Muscle of back (tissue), 11 donors: ENCODE measurements around the gene KIF18B. TPM values are rescaled to one million over a fixed set of nuclear protein-coding genes. Genes with fewer than 3 reads are reported as not detected.

ENCODE experiments used
- DNase-seq, 3 donors: peaks; one replicate each; pipeline versions ENCODE4 v3.0.0 to v3.0.0-alpha.2; 2013
- polyA plus RNA-seq, 10 donors: library from polyadenylated mRNA; unstranded; fragments of 120-200 nt; gene quantifications; one replicate each; pipeline ENCODE4 v1.2.1, GENCODE V29; 2013; ENCODE audit not compliant: insufficient read length in 10 of 10

Gene KIF18B
- polyA plus RNA-seq, 10 donors: 5.2 to 12.1 (median 7.3) TPM

- no peak for DNase-seq
Observed at GRCh38 chr17:44941712-44942331, 5.8 kb downstream of the KIF18B start.

GRCh38 chr17:44940768-44941167, 6.8 kb downstream of the KIF18B start:
- no peak for DNase-seq

DNA sequence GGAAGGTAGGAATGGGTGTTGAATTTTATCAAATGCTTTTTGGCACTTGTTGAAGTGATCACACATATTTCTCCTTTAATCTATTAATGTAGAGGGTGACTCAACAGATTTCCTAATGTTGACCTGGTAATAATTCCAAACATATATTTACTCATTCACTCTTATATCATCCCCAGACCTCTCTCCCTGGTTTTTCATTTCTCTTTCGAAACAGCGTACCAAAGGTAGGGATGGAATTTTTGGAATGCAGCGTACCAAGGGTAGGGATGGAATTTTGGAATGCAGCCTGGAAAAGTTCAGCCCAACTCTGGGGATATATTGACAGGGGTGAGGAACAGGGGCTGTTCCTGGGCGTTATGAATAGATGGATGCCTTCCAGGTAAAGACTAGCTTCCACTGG, 7.3 kb downstream of the KIF18B start:
- no peak for DNase-seq

- DNase-seq: no peak
Observed at GRCh38 chr17:44935116-44935515, 12.5 kb downstream of the KIF18B start.

- no peak for DNase-seq
Observed at GRCh38 chr17:44934745-44935105, 12.8 kb downstream of the KIF18B start.

DNA sequence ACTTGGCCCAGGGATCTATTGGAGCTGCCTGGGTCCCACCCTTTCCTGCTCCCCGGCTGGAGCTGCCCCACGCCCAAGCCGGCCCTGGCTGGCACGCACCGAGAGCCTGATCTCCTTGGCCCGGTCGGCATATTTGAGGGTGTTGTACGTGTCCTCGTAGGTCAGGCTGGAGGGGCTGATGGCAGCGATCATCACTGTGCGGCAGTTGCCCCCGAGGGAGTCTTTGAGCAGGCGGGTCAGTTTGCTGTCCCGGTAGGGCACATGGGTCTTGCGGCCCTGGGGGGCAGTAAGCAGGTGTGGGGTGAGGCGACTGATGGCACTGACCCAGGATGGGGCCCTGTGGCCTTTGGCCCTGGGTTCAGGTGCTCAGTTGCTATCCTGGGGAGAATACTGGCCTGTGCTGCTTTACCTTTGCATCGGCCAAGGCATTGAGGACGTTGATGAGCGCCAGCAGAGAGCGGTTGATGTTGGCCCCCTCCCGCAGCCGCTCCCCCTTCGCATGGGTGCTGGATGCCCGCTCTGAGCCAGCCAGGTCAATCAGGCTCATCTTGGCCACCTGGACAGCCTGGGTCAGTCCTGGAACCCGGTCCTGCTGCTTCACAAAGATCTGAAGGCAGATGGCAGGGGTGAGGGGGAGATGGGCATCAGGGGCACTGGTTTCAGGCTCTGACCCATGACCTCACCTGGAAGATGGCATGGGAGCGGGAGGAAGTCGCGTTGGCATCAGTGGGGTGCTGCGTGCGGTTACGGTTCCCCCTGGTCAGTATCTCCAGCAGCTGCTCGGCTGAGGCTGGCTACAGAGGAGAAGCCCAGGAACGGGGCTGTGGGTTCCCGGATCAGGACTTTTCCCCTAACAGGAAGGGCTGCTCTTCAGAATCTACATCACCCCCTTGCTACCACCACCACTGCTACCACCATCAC, 13.5 kb downstream of the KIF18B start:
- DNase-seq: no peak

GRCh38 chr17:44932787-44933097, 14.8 kb downstream of the KIF18B start:
- DNase-seq: no peak

- DNase-seq: no peak
Observed at GRCh38 chr17:44932096-44932786, 15.3 kb downstream of the KIF18B start.

GRCh38 chr17:44931376-44931775, 16.2 kb downstream of the KIF18B start:
- no peak for DNase-seq

GRCh38 chr17:44930667-44931066, 16.9 kb downstream of the KIF18B start:
- no peak for DNase-seq

- DNase-seq: no peak
Observed at GRCh38 chr17:44928950-44929720, 18.4 kb downstream of the KIF18B start.

DNA sequence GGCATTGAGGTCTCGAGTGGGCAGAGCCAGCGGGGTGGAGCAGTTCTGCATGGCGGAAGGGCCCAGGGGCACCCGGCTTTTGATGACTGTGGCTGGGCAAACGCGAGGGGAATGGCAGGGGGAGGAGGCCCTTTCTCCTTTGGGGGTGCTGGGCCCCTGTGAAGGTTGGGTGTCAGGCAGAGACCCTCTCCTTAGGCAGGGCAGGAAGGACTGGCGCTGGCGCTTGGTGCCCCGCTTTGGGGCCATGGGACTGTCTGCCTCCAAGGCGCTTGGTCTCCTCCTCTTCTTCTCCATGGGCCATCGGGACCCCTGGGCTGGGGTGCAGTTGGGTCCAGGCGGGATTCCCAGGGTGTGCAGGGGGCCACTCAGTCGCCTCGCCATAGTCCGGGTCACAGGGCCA, 19.4 kb downstream of the KIF18B start:
- DNase-seq: no peak

DNA sequence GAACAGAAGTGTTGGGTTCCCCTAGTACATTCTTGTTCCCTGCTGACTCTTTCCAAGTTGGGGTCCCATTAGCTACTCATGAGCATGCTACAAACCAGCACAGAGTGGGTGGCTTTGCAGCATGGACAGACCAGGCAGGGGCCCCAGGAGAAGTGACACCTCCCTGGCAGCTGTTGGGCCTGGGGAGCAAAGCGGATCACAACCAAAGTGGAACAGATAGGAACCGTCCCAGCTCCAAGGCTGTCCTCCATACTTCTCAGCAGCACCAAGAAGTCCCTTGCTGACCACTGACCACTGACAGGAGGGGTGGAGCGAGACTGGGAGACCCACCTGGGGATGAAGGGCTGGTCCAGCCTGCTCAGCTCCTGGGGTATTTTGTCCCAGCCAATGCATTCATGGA, 19.9 kb downstream of the KIF18B start:
- DNase-seq: no peak

DNA sequence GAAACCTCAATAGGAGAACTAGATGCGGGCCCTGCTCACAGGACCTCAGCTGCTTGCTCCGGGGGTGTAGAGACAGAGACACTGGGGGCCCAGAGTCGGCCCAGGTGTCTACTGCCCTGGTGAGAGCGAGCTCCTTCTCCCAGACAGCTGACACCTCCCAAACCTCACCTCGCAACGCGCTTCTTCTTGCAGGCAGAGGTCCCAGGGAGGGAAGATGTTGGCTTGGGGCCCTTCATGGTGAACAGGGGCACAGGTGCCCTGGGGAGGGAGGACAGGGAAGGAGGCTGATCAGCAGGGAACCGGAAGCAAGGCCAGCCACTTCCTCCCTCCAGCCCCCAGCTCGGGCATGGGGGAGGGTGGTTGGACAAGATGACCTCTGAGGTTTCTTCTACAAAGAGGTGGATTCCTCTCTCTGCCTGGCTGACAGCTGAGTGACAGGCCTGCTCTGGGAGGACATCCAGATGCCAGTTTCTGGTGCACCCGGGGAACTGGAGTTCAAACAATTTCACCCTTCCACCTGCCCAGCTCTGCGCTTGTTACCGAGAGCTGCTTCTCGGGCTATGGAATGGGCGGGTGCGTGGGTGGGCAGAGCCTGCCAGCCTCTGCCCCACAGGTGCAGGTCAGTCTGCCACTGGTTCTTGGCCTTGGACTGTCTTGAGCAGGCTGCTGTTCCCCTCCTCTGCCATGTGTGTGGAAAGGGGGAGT, 20.6 kb downstream of the KIF18B start:
- no peak for DNase-seq

DNA sequence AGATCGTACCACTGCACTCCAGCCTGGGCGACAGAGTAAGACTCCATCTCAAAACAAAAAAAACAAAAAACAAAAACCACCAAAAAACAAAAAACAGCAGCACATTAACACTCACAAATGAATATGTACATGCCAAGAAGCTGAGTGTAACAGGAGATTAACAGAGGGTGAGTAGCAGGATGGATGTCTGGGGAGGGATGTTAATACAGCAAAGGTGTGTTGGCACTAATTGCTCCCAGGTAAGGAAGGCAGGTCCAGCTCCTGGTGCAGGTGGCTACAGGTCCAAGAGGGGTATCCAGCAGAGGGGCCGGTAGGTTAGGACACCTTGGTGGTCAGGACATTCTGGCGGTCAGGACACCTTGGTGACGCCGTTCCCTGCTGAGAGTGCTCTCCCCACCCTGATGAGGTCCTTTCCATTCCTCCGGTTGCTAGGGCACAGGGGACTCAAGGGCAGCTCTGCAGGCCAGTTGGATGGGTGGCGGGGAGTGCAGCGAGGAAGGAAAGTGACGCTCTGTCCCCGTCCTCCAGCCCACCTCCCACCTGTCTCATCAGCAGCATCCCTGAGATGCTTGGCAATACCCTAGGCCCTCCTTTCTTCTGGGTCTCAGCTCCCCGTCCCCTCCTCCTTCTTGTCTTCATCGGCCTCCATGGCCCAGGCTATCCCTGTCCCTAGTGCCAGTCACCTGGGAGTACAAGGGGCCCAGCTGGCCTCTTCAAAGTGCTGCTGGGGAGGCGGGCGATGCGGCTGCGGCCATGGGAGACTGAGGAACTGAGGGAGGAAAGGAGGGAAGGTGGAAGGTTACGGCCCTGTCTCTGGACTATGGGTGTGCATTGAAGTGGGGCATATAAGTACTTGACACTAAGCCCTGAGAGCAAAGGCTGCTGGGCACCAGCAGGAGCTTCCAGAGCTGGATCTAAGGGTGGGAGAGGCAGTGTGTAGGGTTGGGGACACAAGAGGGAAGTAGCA, 21.6 kb downstream of the KIF18B start:
- no peak for DNase-seq

DNA sequence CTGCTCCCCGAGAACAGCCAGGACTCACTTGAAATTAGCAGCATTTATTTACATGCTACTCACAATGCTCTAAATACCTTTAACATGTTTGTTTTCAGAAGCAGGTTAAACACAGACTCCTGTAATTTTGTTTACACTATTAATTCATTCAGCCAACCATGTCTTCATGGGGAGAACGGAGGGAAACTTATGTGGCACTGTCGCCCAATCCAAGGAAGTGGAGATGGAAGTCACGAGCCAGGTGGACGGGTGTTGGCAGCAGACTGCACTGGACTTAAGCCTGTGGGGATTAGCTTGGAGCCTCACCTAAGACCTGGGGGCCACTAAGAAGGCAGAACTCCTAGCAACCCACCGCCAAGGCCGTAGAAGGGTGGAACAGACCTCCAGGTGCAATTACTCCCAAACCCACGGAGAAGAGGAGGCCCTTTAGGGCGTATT, 23.4 kb downstream of the KIF18B start:
- DNase-seq: no peak

DNA sequence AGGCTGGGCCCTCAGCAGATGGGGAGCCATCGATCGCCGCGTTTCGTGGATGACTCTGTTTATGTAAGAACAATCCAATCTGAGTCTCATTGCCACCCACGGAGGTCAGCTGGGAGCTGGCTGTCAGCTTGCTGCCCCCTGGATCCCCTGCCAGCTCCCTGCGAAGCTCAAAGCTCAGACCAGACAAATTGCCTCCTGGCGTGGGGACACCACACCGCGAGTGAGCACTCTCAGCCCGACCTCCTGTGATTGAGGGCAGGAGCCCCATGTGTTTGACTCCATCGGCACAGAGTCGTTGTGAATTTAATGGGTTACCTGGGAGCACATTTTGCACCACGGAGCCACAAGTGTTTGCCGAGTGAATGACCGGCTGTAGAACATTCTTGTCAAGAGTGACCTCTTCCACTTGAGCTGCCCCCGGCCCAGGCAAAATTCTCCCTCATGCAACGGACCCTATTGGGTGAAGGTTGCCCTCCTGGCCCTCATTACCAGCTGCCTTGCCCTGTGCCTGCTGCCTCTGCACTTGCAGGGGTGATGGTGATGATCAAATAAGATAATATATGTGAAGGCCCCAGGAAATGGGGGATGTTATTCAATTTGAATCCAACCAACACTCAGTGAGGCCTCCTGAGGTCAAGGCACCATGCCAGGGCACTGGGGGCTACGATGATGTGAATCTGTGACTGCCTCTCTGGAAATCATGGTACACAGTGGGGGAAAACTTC, 24.7 kb downstream of the KIF18B start:
- DNase-seq: no peak

- no peak for DNase-seq
Observed at GRCh38 chr17:44922136-44922535, 25.4 kb downstream of the KIF18B start.

- peak in 1 of 3 donors; percentile 47 for DNase-seq
Observed at GRCh38 chr17:44921122-44921882, 26.3 kb downstream of the KIF18B start.
